ENCODE results near the gene WFDC12.

The WFDC12 gene

GRCh38 chr20:45095805-45096238 lies 28.4 kb downstream of the WFDC12 start:
- H3K4me3 ChIP-seq (replicated peaks; ENCODE audit: low read depth, low read length), result no peak overlapping the region
- DNase-seq (ENCODE audit: extremely low read depth, low read depth), result peak; percentile 41
- TF ChIP-seq CTCF (IDR thresholded peaks at IDR 0.05; ENCODE audit: low read depth, low read length, missing control alignments), result peak; percentile 73

- TF ChIP-seq CTCF (IDR thresholded peaks at IDR 0.05; ENCODE audit: low read depth, low read length, missing control alignments), result no peak
- DNase-seq (ENCODE audit: extremely low read depth, low read depth), result no peak
- H3K4me3 ChIP-seq (replicated peaks; ENCODE audit: low read depth, low read length), result no peak overlapping the region
Observed at GRCh38 chr20:45094864-45095574, 29.2 kb downstream of the WFDC12 start.

- TF ChIP-seq CTCF (IDR thresholded peaks at IDR 0.05; ENCODE audit: low read depth, low read length, missing control alignments), result no peak
- DNase-seq (ENCODE audit: extremely low read depth, low read depth), result no peak
- no peak overlapping the region for H3K4me3 ChIP-seq (replicated peaks; ENCODE audit: low read depth, low read length)
Observed at GRCh38 chr20:45094201-45094600, 30.1 kb downstream of the WFDC12 start.

- DNase-seq (ENCODE audit: extremely low read depth, low read depth), result no peak
- no peak overlapping the region for H3K4me3 ChIP-seq (replicated peaks; ENCODE audit: low read depth, low read length)
- no peak for TF ChIP-seq CTCF (IDR thresholded peaks at IDR 0.05; ENCODE audit: low read depth, low read length, missing control alignments)
Observed at GRCh38 chr20:45092898-45093297, 31.4 kb downstream of the WFDC12 start.

GRCh38 chr20:45091366-45091765 lies 32.9 kb downstream of the WFDC12 start:
- no peak for TF ChIP-seq CTCF (IDR thresholded peaks at IDR 0.05; ENCODE audit: low read depth, low read length, missing control alignments)
- no peak for DNase-seq (ENCODE audit: extremely low read depth, low read depth)
- no peak overlapping the region for H3K4me3 ChIP-seq (replicated peaks; ENCODE audit: low read depth, low read length)

- DNase-seq (ENCODE audit: extremely low read depth, low read depth), result no peak
- no peak overlapping the region for H3K4me3 ChIP-seq (replicated peaks; ENCODE audit: low read depth, low read length)
- no peak for TF ChIP-seq CTCF (IDR thresholded peaks at IDR 0.05; ENCODE audit: low read depth, low read length, missing control alignments)
Observed at GRCh38 chr20:45090481-45090880, 33.8 kb downstream of the WFDC12 start.

- DNase-seq (ENCODE audit: extremely low read depth, low read depth), result peak; percentile 86
- TF ChIP-seq CTCF (IDR thresholded peaks at IDR 0.05; ENCODE audit: low read depth, low read length, missing control alignments), result no peak
- no peak overlapping the region for H3K4me3 ChIP-seq (replicated peaks; ENCODE audit: low read depth, low read length)
Observed at GRCh38 chr20:45088247-45088646, 36.0 kb downstream of the WFDC12 start.

Data from HFF-Myc (cell line).